GM20431 (cell line): ENCODE results near the gene C19orf67.

Experiments used
- in situ Hi-C: fragments of 300-500 bp; cut with MseI, MboI; formaldehyde crosslinking; loops from one replicate; pipeline ENCODE4 v1.15.0; 2020; ENCODE audit warnings: low sequenced_read_pairs; ENCODE audit not compliant: unreplicated experiment

The C19orf67 gene

DNA sequence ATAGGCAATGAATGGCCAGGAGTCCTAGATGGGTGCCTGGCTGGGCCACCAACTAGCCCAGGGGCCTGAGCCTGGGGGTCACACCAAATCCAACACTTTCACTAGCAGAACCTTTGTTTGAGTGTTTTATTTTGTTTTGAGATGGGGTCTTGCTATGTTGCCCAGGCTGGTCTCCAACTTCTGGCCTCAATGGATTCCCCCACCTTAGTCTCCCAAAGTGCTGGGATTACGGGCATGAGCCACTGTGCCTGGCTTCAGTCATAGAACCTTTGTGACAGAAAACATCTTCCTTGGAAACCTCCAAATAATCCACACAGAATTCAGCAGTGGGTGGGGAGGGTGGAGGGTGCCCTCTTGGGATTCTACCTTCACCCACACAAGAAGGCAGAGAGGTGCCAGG, 25.9 kb upstream of the C19orf67 start:
- in situ Hi-C loops: no loop called here

DNA sequence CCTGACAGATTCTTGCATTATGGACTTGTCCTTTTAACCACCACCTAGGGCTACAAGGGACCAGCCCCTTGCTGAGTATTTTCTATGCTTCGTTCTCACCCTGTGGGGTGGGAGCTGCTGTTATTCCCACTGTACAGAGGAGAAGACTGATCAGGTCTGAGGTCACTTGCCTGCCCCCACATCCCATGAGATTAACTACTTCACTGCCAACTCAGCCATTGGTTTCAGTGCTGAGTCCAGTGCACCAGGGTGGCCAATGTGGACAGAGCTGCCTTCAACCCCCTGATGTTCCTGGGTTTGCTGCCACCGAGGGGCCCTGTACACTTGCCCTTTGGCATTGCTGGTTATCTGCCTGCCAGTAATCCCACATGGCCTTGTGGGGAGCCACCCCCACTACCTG, 25.1 kb upstream of the C19orf67 start:
- in situ Hi-C loops: no loop called here

- in situ Hi-C loops: no loop called here
Observed at GRCh38 chr19:14107581-14108461, 22.2 kb upstream of the C19orf67 start.

DNA sequence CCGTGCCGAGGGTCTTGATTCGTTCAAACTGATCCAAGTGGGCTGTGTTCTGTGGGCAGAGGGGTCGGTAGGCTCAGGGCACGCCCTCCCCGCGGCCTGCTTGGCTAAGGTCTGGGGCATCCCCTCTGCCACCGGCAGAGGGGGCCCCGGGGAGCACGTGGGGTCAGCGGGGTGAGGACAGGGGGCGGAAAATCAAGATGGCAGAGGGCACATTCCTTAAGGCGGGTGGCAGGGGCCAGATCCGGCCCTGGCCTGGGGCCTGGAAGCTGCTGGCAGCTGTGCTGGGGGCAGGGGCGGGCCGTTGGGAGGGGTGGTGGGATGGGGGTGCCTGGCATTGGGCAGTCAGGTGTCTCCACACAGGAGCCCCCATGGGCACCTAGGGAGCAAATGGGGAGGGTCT, 21.3 kb upstream of the C19orf67 start:
- in situ Hi-C loops: no loop called here

DNA sequence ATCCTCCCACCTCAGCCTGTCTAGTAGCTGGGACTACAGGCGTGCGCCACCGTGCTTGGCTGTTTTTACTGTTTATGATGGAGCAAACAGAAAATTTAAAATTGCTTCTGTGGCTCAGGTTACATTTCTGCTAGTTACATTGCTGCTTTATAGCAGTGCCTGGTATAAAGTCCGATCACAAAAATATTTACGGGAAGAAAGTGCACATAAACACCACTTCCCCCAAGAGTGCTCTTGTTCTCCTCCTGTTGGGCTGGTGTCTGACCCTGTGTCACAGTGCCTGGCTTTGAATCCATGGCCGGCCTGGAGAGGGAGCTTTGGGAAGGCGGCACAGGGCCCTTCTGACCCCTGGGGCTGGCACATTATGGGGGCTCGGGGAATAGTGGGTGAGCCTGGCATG, 20.1 kb upstream of the C19orf67 start:
- in situ Hi-C loops: no loop called here

DNA sequence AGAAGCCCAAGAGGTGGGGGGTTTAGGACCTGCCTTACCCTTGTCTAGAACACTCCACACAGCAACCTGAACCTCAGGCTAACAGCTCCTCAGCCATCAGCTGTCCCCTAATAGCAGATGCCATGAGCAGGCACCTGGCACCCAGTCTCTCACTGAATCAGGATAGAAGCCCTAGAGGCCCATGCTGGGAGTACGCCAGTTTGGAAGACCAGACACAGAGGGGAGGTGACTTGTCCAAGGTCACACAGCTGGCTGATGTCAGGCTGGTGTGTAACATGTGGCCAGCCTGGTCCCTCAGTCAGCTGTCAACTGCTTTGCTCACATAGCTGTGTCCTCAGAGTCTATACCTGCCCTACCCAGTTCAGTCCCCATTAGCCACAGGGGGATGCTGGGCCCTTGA, 17.7 kb upstream of the C19orf67 start:
- in situ Hi-C loops: no loop called here

DNA sequence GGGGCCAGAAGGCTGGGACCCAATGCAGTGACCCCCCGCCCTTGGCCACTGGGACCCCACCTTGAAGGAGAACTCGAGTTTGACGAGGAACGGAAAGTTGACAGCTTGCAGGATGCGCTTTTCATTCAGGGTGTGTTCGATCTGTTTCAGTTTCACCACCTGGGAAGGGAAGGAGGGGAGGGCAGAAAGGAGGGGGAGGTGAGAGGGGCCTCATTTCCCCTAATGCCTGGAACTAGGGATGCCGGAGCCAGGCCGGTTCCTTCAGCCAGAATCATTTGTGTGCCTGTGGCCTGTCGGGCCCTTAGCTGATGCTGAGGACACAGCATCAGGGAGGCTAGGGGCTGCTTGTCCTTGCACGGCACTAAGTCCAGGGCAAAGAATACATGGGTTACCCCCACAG, 17.2 kb upstream of the C19orf67 start:
- in situ Hi-C loops: no loop called here

DNA sequence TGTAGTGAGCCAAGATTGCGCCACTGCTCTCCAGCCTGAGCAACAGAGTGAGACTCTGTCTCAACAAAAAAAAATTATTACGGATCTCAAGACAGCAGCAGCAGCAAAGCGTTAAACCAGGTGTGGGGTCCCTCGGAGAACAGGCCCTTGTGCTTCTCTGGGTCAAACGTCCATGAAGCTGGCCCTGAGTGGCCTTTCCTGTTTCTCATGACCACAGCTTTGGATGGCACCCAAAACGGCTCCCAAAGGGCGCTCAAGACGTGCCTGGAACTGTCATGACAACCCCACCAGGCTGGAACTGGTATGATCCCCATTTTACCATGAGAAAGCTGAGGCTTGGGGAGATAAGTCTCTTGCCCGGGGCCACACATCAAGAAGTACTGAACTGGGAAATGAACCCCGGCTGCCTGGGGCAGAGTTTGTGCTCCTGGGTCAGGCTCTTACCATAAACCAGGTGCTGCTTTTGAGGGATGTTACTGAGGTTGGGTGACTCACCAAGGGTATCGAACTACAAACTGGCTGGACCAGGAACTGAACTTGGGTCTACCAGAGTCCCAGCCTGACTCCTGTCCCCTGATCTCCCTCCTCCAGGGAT, 16.6 kb upstream of the C19orf67 start:
- in situ Hi-C loops: no loop called here

- in situ Hi-C loops: no loop called here
Observed at GRCh38 chr19:14101003-14101545, 15.5 kb upstream of the C19orf67 start.

DNA sequence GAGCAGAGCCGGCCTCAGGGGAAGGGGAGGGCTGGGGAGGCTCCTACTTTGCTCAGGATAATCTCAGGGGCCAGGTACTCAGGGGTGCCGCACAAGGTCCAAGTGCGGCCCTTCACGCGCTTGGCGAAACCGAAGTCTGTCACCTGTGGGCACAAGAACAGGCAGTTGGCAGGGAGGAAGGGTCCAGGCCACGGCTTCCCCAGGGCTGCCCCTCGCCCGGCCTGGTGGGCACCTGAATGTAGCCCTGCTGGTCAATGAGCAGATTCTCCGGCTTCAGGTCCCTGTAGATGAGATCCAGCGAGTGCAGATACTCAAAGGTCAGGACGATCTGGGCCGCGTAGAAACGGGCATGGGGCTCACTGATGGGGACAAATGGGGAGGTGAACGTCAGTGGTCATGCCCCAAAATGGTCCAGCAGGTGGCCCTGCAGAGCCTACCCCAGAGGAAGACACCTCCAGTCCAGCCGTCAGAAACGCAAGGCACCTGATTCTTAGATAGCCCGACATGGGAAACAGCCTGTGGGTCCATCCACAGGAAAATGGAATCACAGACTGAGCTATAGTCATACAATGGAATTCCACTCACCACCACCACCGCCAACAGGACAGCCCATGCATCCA, 12.1 kb upstream of the C19orf67 start:
- in situ Hi-C loops: no loop called here

DNA sequence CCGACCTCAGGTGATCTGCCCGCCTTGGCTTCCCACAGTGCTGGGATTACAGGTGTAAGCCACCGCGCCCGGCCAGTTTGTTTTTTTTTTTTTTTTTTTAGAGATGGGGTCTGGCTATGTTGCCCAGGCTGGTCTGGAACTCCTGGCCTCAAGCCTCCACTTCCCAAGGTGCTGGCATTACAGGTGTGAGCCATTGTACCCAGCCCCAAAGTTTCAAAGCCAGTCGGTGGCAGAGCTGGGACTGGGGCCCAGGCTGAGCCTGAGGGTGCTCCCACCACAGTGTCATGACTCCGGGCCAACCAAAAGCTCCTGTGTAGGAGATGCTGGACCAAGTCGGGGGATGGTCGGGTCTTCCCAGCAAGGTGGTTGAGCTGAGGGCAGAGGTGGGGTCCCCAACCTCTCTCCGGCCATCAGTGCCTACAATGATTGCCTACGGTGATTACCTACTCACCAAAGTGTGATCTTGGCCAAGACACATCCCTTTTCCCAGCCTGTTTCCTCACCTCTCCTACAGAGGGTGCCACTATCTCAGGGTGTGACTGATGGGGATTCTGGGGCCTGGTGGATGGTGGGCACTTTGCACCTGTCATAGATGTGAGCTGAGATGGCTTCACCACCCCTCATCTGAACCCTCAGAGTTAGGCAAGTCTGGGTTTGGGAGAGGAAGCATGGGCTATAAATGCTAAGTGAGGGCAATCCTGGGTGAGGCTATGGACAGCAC, 10.8 kb upstream of the C19orf67 start:
- in situ Hi-C loops: no loop called here

GRCh38 chr19:14094854-14095253, 9.3 kb upstream of the C19orf67 start:
- in situ Hi-C loops: no loop called here

- in situ Hi-C loops: no loop called here
Observed at GRCh38 chr19:14093117-14093823, 7.7 kb upstream of the C19orf67 start.

DNA sequence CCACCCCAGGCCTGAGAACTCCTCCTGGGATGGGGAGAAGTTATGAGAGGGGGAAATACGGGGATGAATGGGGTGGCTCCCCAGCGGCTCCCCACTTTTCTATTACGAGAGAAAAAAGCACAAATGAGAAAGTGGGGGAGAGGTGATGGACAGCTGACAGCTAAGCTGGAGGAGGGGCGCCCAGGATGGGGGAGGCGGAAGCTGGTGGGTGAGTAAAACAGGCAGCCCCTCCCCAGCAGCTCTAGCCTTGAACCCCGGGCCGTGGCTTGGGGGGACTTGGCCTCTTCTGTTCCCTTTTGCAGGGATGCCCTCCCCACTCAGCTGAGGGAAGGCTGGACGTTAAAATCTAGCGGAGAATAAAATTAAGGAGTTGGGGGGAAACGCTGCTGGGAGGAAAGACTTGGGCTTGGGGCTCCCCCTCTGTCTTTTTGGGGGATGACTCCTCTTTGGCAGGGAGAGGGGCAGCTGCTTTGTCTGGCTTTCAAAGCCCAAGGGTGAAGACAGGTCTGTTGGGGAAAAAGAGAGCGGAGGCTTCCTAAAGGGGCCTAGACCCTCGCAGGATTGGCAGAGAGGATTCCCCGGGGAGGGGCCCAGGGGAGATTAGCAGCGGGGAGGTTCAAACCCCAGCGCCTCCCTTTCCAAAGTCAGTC, 6.4 kb upstream of the C19orf67 start:
- in situ Hi-C loops: no loop called here

- in situ Hi-C loops: no loop called here
Observed at GRCh38 chr19:14091081-14091812, 5.7 kb upstream of the C19orf67 start.

- in situ Hi-C loops: no loop called here
Observed at GRCh38 chr19:14090509-14091080, 5.0 kb upstream of the C19orf67 start, which contains the start of gene SAMD1. Gene SAMD1 (minus strand): TSS chr19:14090751.

- in situ Hi-C loops: no loop called here
Observed at GRCh38 chr19:14089662-14090508, 4.3 kb upstream of the C19orf67 start.

DNA sequence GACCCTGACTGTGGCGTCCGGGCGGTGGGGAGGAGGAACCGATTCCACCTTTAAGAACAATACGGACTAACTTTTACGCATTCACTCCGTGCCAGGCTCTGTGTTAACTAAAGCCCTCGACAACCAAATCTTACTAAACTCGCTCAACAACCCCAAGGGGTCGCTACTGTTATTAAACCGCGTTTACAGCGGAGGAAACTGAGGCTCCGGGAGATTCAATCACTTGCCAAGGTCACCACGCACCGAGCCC, 3.8 kb upstream of the C19orf67 start:
- in situ Hi-C loops: no loop called here
